HS-5 (cell line): Measurements from ENCODE around the gene TBC1D24.

Experiments
- DNase-seq: peaks from one replicate; pipeline ENCODE4 v3.0.0-alpha.2; 2012; ENCODE audit warnings: low read depth

The TBC1D24 gene

GRCh38 chr16:2499454-2499853, 24.5 kb downstream of the TBC1D24 start:
- no peak for DNase-seq

DNA sequence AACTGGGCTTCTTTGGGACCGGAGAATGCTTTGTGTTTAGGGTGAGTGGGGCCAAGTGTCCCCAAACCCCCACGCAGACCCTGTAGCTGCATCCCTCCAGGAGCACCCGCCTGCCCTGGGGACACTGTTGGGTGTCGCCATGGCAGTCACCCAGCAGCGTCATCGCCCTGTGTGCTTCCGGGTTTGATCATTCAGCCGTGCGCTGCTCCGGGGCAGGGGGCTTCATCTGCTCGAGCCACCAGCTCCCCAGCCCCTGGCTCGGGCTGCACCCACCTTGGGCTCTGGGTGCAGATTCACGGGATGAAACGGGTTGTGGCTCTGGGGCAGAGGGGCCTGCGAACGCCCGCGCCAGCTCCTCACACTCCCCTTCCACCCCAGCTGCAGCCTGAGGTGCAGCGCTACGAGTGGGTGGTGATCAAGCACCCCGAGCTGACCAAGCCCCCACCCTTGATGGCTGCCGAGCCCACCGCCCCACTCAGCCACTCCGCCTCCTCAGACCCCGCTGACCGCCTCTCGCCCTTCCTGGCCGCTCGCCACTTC, 25.0 kb downstream of the TBC1D24 start:
- no peak for DNase-seq

DNA sequence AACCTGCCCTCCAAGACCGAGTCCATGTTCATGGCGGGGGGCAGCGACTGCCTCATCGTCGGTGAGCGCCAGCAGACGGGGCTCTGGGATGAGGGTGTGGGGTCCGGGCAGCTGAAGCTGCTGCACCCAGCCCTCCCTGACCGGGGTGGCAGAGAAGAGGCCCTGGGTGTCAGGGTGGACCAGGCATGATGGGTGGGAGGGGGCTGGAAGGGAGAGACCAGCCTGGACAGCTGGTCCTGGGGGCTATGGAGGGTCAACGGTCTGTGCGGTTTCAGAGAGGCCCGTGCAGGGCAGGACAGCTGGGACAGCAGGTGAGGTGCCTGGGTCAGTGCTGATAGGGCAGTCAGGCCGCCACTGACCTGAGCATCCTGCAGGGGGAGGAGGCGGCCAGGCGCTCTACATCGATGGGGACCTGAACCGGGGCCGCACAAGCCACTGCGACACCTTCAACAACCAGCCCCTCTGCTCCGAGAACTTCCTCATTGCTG, 25.5 kb downstream of the TBC1D24 start:
- DNase-seq, result no peak

DNA sequence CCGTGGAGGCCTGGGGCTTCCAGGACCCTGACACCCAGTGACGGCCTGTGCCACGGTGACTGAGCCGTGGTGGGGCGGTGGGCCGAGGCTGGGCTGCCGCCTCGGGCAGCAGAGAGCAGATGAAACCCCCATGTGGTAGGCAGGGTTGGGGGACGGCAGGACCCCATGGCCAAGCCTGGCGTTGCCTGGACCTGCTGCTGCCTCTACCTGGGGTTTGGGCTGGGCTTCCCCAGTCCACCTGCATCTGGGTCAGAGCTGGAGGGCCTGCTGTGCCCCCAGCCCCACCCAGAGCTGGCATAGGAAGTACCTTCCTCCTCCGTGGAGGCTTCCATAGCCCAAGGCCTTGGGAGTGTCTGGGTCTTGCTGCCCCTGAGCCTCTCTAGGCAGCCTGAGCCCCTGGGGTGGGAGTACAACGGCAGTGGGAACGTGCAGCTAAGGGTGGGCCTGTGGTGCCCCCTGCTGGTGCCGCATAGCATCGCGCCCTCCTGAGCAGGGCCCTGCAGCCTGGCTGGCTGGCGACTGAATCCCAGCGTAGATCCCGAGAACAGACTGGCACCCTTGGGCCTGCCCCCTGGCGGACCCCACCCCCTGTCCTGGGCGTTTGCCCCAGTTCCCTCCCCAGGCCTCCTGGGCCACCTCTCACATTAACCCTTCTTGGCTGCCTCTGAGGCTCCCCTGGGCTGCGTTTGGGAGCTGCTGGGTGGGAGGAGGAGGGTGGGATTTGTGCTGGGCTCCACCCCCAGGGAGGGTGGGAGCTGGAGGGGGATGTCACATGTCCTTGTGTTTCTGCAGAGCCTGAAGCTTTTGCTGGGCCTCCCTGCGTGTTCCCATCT, 26.2 kb downstream of the TBC1D24 start:
- no peak for DNase-seq

DNA sequence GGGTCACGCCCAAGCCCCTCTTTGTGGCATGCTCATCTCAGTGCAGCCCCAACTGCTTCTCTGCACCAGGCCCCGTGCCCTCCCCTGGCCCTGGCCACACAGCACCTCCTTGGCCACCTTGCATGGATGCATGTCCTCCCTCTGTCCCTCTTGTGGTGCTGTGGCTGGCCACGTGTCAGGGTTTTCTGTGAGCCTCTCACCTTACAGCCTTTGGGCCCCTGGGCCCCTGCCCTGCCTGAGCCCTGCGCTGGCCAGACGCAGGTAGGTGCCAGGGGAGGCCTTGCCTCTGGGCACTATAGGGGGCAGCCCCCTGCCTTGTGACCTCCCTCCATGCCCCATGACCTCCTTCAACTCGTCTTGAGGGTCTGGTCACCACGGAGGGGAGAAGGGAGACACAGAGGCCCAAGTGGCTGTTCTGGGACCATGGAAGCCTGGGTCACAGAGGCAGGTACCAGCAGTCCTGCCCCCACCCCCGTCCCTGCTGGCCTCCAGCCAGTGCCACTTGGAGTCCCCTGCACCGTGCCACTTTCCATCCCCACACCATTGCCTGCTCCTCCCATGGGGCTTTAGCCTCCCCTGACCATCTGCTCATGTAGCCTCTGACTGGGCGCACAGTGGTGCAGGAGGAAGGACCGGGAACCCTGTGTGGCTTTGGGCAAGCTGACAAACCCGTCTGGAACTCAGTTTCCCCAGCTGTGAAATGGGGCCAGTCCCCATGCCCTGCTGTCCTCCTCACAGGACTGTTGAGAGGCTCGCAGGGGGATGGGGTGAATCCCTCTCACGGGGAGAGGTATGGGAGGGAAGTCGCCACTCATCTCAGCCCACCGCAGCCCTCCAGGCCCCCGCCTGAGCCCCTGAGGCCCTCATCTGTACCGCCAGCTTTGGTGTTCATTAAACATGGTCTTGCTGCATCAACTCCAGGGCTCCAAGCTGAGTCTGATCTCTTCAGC, 27.3 kb downstream of the TBC1D24 start:
- no peak for DNase-seq

- DNase-seq, result no peak
Observed at GRCh38 chr16:2505695-2506094, 30.8 kb downstream of the TBC1D24 start.

DNA sequence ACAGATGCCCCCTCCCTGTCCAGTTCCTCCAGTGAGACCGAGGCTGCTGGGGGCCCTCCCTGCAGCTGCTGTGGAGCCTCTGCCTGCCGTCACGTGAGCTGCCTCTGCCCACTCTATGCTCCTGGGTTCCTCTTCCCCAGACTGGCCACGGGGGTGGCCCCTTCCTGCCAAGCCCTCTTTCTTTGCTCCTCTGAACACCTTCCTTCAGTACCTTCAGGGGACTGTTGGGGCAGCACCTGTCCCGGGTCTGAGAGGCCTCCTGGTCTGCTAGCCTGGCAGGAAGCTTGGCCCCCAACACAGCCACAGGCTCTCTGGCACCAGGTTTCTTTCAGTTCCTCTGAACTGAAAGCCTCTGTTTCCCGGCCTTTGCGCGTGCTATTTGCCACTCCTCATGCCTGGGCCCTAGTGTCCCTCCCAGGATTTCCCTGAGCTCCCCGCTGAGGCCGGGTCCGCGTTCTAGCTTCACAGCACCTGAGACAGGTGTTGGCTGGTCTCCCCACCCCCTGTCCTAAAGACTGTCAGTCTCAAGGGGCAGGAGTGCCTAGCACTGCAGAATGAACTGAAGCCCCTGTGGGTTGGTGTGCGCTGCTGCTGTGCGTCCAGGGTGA, 32.2 kb downstream of the TBC1D24 start:
- DNase-seq, result no peak

GRCh38 chr16:2507665-2508064, 32.7 kb downstream of the TBC1D24 start:
- no peak for DNase-seq

DNA sequence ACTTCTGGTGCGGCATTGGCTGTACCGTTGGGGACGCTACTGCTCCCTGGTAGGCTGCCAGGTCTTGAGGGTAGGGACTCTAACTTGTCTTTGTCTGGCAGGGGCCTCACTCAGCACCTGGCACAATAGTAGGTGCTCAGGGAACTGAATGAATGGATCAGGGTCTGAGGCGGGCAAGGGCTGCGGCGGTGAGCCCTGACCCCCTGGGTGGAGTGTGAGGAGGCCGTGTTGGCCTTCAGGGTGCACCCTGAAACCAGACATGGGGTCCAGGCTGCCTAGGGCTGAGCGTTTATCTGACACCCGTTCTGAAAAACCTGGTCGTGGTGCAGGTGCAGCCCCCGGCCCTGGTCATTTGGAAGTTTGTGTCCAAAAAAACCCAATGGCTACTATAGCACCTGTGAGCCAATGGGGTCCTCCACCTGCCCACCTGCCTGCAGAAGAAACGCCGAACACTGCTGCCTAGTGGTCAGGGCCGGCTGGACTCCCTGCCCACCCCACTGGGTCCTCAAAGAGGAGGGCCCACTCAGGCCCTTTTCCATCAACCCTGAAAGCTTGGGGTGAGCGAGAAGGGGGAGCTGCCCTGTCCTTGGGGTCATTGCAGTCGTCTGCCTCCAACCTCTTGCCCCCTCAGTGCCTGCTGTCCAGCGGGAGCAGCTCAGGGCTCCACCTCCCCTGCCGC, 33.9 kb downstream of the TBC1D24 start:
- DNase-seq, result no peak

DNA sequence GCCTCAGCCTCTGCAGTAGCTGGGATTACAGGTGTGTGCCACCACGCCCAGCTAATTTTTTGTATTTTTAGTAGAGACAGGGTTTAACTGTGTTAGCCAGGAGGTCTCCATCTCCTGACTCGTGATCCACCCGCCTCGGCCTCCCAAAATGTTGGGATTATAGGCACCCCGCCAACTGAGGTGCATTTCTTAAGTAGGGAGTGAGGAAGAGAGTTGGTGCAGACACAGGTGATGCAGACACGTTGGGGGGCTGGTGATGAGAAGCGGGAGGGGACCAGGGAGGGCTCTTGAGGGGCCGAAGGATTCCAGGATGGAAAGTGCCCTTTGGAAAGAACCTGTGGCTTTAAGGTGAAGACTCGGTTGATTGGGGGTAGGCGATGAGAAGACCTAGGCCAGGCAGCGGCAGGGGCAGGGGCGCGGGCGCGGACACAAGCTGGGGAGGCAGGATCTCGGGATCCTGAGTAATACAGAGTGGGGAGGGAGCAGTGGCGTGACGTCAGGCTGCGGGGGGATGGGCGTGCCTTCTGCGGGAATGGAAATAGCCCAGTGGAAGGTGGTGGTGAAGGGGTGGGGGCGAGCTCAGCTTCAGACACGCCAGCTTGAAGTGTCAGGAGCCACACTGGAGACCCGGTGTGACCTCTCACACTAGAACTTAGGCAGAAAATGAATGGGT, 36.3 kb downstream of the TBC1D24 start:
- DNase-seq, result no peak

DNA sequence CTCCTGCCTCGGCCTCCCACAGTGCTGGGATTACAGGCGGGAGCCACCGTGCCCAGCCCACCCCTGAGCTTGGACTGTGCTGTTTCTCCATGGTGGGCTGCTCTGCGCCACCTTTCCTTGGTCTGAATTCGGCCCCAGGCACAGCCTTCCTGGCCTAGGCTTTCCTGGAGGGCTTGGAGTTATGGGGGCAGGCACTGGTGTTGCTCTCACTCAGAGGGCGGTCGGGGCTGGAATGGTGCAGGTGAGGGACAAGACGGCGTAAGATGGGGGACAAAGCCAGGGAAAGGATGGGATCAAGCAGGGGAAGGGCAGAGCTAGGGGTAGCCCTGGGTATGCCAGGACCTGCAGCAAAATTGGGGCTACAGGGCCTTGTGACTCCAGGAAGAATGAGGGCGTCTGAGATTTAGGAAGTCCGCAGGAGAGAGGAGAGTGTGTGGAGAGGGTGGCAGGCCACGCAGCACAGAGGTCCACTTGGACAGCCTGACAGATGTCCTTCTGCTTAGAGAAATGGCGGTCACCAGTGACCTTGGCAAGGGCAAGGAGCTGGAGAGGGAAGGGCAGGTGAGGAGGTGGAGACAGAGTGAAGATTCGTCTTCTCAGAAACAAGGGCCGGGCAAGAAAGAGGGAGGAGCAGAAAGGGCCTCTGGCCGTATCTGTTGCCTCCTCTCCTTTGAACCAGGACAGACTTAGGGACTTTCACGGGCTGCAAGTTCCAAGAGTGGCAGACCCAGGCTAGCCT, 37.2 kb downstream of the TBC1D24 start:
- DNase-seq, result no peak

DNA sequence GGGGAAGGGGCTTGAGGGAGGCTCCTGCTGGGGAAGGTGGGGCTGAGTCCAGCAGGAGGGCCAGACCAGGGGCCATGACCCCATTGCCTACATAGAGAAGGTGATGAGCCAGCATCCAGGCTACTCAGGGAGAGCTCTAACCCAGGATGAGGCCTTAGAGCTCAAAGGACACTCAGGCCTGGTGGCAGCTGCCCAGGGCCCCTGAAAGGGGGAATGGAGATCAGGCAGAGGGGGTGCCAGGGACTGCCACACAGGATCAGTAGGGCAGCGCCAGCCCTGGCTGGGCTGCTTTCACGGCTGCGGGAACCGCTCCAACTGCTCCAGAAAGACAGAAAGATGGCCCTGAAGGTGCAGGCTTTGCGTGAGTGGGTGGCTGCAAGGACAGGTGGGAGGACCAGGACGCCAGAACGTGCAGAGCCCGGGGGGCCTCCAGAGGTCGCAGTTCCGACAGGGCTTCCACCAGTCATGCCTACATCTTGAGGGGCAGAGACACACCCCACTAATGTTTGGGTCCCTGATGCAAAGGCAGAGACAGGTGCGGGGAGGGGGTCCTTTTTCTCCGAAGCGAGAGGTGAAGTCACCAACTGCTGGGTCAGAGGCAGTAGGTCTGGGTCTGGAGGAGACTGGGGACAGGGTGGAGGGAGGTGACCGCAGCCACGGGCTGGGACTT, 37.9 kb downstream of the TBC1D24 start:
- DNase-seq, result no peak

- DNase-seq, result no peak
Observed at GRCh38 chr16:2513405-2514332, 38.7 kb downstream of the TBC1D24 start, which contains the start of gene ATP6V0C. TSS of gene ATP6V0C (plus strand) at chr16:2513952. CDS start at chr16:2514104, 152 bp downstream.

- no peak for DNase-seq
Observed at GRCh38 chr16:2514333-2515179, 39.6 kb downstream of the TBC1D24 start.

GRCh38 chr16:2515180-2515851, 40.4 kb downstream of the TBC1D24 start:
- DNase-seq, result no peak

DNA sequence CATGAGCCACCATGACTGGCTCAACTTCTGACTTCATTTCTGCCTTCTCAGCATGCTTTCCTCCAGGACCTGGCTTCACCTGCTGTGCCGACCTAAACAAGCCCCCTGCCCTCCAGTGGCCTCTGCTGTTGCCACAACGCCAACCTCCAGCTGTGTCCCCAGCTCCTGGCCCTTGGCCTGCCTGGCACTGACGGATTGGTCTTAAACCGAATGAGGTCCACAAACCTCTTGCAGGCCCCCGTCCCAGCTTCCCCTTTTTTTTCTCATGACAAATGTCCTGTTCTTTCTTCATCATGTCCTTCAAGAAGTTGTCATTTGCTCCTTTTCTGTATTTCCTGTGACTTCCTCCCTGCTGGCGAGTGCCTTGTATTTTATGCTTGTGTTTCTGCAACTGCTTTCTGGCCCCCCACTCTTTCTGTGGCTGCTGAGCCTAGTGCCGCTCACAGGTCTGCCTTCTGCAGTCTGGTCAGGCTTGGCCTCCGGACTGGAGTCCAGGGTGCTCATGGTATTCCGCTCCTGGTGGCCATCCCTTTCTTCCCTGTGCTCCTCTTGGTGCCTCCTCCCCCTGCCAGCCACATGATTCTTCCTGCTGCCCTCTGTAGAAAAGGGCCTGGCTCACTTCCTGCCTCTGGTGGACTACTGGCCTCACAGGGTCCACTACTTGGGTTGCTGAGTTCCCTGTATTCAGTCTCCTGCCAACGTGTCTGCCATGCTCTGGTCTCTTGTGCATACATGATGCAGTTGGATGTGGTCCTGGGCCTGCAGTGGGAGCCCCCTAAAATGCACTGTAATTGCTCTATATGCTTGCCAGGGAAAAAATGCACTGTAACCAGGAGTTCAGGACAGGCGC, 41.7 kb downstream of the TBC1D24 start:
- DNase-seq, result no peak
